ENCODE results near the gene EPHX1.

Gene EPHX1

GRCh38 chr1:225865514-225865913, 55.6 kb downstream of the EPHX1 start:
- H3K27me3 ChIP-seq (ENCODE audit: control insufficient read depth, insufficient read depth, low read length): no peaks in the 10 kb centered on the region
- no peaks in the 10 kb centered on the region for H3K9me3 ChIP-seq (ENCODE audit: control insufficient read depth, low read length)
- peaks cover 18% of the 10 kb centered on the region for H3K4me1 ChIP-seq (ENCODE audit: control insufficient read depth, insufficient read depth, low read length)
- no peak overlapping the region for H3K9ac ChIP-seq (ENCODE audit: low read length)
- H3K36me3 ChIP-seq (ENCODE audit: control insufficient read depth, insufficient read depth, low read length): peaks cover 33% of the 10 kb centered on the region
- no peak overlapping the region for H3K4me3 ChIP-seq (ENCODE audit: low read length)

- H3K36me3 ChIP-seq (ENCODE audit: control insufficient read depth, insufficient read depth, low read length): peaks cover 26% of the 10 kb centered on the region
- no peaks in the 10 kb centered on the region for H3K9me3 ChIP-seq (ENCODE audit: control insufficient read depth, low read length)
- H3K4me1 ChIP-seq (ENCODE audit: control insufficient read depth, insufficient read depth, low read length): peaks cover 20% of the 10 kb centered on the region
- H3K9ac ChIP-seq (ENCODE audit: low read length): no peak overlapping the region
- no peak overlapping the region for H3K4me3 ChIP-seq (ENCODE audit: low read length)
- no peaks in the 10 kb centered on the region for H3K27me3 ChIP-seq (ENCODE audit: control insufficient read depth, insufficient read depth, low read length)
These were observed 56.3 kb downstream of the EPHX1 start for GRCh38 chr1:225866061-225866837.

GRCh38 chr1:225866981-225867380, 57.1 kb downstream of the EPHX1 start:
- no peaks in the 10 kb centered on the region for H3K9me3 ChIP-seq (ENCODE audit: control insufficient read depth, low read length)
- H3K36me3 ChIP-seq (ENCODE audit: control insufficient read depth, insufficient read depth, low read length): peaks cover 19% of the 10 kb centered on the region
- H3K27me3 ChIP-seq (ENCODE audit: control insufficient read depth, insufficient read depth, low read length): no peaks in the 10 kb centered on the region
- peaks cover 27% of the 10 kb centered on the region for H3K4me1 ChIP-seq (ENCODE audit: control insufficient read depth, insufficient read depth, low read length)
- no peak overlapping the region for H3K9ac ChIP-seq (ENCODE audit: low read length)
- no peak overlapping the region for H3K4me3 ChIP-seq (ENCODE audit: low read length)

GRCh38 chr1:225868631-225869330, 58.9 kb downstream of the EPHX1 start:
- no peaks in the 10 kb centered on the region for H3K9me3 ChIP-seq (ENCODE audit: control insufficient read depth, low read length)
- peaks cover 17% of the 10 kb centered on the region for H3K36me3 ChIP-seq (ENCODE audit: control insufficient read depth, insufficient read depth, low read length)
- H3K9ac ChIP-seq (ENCODE audit: low read length): no peak overlapping the region
- H3K4me1 ChIP-seq (ENCODE audit: control insufficient read depth, insufficient read depth, low read length): peaks cover 45% of the 10 kb centered on the region
- no peak overlapping the region for H3K4me3 ChIP-seq (ENCODE audit: low read length)
- no peaks in the 10 kb centered on the region for H3K27me3 ChIP-seq (ENCODE audit: control insufficient read depth, insufficient read depth, low read length)

- H3K9me3 ChIP-seq (ENCODE audit: control insufficient read depth, low read length): no peaks in the 10 kb centered on the region
- H3K4me1 ChIP-seq (ENCODE audit: control insufficient read depth, insufficient read depth, low read length): peaks cover 54% of the 10 kb centered on the region
- H3K4me3 ChIP-seq (ENCODE audit: low read length): no peak overlapping the region
- peaks cover 15% of the 10 kb centered on the region for H3K36me3 ChIP-seq (ENCODE audit: control insufficient read depth, insufficient read depth, low read length)
- no peaks in the 10 kb centered on the region for H3K27me3 ChIP-seq (ENCODE audit: control insufficient read depth, insufficient read depth, low read length)
- H3K9ac ChIP-seq (ENCODE audit: low read length): no peak overlapping the region
These were observed 61.0 kb downstream of the EPHX1 start for GRCh38 chr1:225870911-225871310.

- Histone ChIP-seq H3K4me3 (ENCODE audit: low read length) (no peak overlapping the region), H3K9me3 (ENCODE audit: control insufficient read depth, low read length) (no peaks in the 10 kb centered on the region), H3K36me3 (ENCODE audit: control insufficient read depth, insufficient read depth, low read length) (peaks cover 11% of the 10 kb centered on the region), H3K27me3 (ENCODE audit: control insufficient read depth, insufficient read depth, low read length) (no peaks in the 10 kb centered on the region), H3K9ac (ENCODE audit: low read length) (peak overlapping the region; percentile 20), H3K4me1 (ENCODE audit: control insufficient read depth, insufficient read depth, low read length) (peaks cover 55% of the 10 kb centered on the region)
These were observed 61.6 kb downstream of the EPHX1 start for GRCh38 chr1:225871359-225872074.

GRCh38 chr1:225872075-225872430, 62.1 kb downstream of the EPHX1 start:
- Histone ChIP-seq H3K4me1 (ENCODE audit: control insufficient read depth, insufficient read depth, low read length) (peaks cover 60% of the 10 kb centered on the region), H3K9ac (ENCODE audit: low read length) (peak overlapping the region; percentile 20), H3K36me3 (ENCODE audit: control insufficient read depth, insufficient read depth, low read length) (peaks cover 9% of the 10 kb centered on the region), H3K9me3 (ENCODE audit: control insufficient read depth, low read length) (no peaks in the 10 kb centered on the region), H3K27me3 (ENCODE audit: control insufficient read depth, insufficient read depth, low read length) (no peaks in the 10 kb centered on the region), H3K4me3 (ENCODE audit: low read length) (no peak overlapping the region)

GRCh38 chr1:225873281-225873850, 63.4 kb downstream of the EPHX1 start:
- Histone ChIP-seq H3K27me3 (ENCODE audit: control insufficient read depth, insufficient read depth, low read length) (no peaks in the 10 kb centered on the region), H3K9me3 (ENCODE audit: control insufficient read depth, low read length) (no peaks in the 10 kb centered on the region), H3K4me3 (ENCODE audit: low read length) (no peak overlapping the region), H3K9ac (ENCODE audit: low read length) (no peak overlapping the region), H3K4me1 (ENCODE audit: control insufficient read depth, insufficient read depth, low read length) (peaks cover 73% of the 10 kb centered on the region), H3K36me3 (ENCODE audit: control insufficient read depth, insufficient read depth, low read length) (peaks cover 13% of the 10 kb centered on the region)

- H3K9me3 ChIP-seq (ENCODE audit: control insufficient read depth, low read length): no peaks in the 10 kb centered on the region
- peaks cover 13% of the 10 kb centered on the region for H3K36me3 ChIP-seq (ENCODE audit: control insufficient read depth, insufficient read depth, low read length)
- H3K4me3 ChIP-seq (ENCODE audit: low read length): no peak overlapping the region
- peak overlapping the region; percentile 74 for H3K9ac ChIP-seq (ENCODE audit: low read length)
- peaks cover 84% of the 10 kb centered on the region for H3K4me1 ChIP-seq (ENCODE audit: control insufficient read depth, insufficient read depth, low read length)
- no peaks in the 10 kb centered on the region for H3K27me3 ChIP-seq (ENCODE audit: control insufficient read depth, insufficient read depth, low read length)
These were observed 64.5 kb downstream of the EPHX1 start for GRCh38 chr1:225874431-225874830.

- Histone ChIP-seq H3K4me1 (ENCODE audit: control insufficient read depth, insufficient read depth, low read length) (peaks cover 92% of the 10 kb centered on the region), H3K9me3 (ENCODE audit: control insufficient read depth, low read length) (no peaks in the 10 kb centered on the region), H3K36me3 (ENCODE audit: control insufficient read depth, insufficient read depth, low read length) (peaks cover 13% of the 10 kb centered on the region), H3K9ac (ENCODE audit: low read length) (peak overlapping the region; percentile 74), H3K4me3 (ENCODE audit: low read length) (no peak overlapping the region), H3K27me3 (ENCODE audit: control insufficient read depth, insufficient read depth, low read length) (no peaks in the 10 kb centered on the region)
These were observed 65.3 kb downstream of the EPHX1 start for GRCh38 chr1:225875044-225875815.

GRCh38 chr1:225876900-225877510, 67.1 kb downstream of the EPHX1 start:
- no peaks in the 10 kb centered on the region for H3K9me3 ChIP-seq (ENCODE audit: control insufficient read depth, low read length)
- H3K4me1 ChIP-seq (ENCODE audit: control insufficient read depth, insufficient read depth, low read length): peaks cover 93% of the 10 kb centered on the region
- no peak overlapping the region for H3K4me3 ChIP-seq (ENCODE audit: low read length)
- H3K9ac ChIP-seq (ENCODE audit: low read length): peak overlapping the region; percentile 47
- H3K36me3 ChIP-seq (ENCODE audit: control insufficient read depth, insufficient read depth, low read length): peaks cover 13% of the 10 kb centered on the region
- no peaks in the 10 kb centered on the region for H3K27me3 ChIP-seq (ENCODE audit: control insufficient read depth, insufficient read depth, low read length)

All from mucosa of stomach (tissue), 1 donor.